Measurements from ENCODE around the gene SCAI.
"Not testable (repeated sequence)": the region's sequence is repeated elsewhere in the genome, so short reads cannot be mapped to it uniquely, and the experiment has no call there.

Gene SCAI

GRCh38 chr9:125106285-125106893 is 36.9 kb downstream of the SCAI start:
- peak; percentile 54 for DNase-seq (ENCODE audit: low read depth)

GRCh38 chr9:125103770-125104460 is 39.4 kb downstream of the SCAI start:
- DNase-seq (ENCODE audit: low read depth): no peak

DNA sequence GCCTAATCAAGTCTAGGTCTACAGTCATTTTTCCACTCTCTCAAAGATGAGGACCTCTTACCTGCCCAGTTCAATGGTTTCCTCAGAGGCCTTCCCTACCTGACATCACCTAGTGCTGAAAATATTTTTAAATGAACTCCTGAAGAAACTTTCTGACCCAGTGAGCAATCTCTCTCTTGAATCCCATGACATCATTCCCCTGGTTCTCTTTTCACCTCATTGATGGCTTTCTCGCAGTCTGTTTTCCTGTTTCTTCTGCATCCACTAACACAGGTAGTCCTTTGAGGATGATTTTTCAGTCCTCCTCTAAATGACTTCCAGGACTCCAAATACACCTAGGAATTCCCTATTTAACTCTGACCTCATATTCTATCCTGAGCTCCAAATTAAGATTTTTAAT is 40.3 kb downstream of the SCAI start:
- no peak for DNase-seq (ENCODE audit: low read depth)

GRCh38 chr9:125100822-125101221 is 42.5 kb downstream of the SCAI start:
- no peak for DNase-seq (ENCODE audit: low read depth)

DNA sequence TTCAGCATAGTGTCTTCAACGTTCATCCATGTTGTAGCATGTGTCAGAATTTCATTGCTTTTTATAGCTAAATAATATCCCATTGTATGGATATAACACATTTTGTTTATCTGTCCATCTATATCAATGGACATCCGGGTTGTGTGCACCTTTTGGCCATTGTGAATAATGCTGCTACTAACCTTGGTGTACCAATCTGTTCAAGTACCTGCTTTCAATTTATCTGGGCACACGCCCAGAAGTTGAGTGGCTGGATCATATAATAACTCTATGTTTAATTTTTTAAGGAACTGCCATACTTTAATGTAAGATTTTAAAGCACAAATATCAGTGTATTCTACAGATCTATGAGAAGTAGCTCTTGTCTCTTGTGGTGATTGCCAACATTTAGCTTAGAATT is 43.5 kb downstream of the SCAI start:
- no peak for DNase-seq (ENCODE audit: low read depth)

DNA sequence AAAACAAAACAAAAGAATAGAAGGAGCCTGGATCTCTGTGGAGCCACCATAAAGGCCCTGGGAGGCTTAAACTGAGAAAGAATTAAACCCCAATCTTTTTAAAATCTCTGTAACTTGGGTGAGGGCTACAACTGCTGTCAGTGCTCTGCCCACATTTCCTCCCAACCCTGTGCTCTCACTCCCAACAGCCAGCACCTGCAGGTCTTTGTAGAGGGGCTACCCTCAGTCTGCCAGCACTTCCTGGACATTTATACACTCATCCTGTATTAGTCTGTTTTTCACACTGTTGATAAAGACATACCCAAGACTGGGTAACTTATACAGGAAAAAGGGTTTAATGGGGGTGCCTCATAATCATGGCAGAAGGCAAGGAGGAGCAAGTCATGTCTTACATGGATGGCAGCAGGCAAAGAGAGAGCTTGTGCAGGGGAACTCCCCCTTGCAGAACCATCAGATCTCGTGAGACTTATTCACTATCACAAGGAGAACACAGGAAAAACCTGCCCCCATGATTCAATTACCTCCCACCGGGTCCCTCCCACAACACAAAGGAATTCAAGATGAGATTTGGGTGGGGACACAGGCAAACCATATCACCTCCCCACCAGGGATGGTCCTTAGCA is 47.4 kb downstream of the SCAI start:
- no peak for DNase-seq (ENCODE audit: low read depth)

GRCh38 chr9:125091121-125091520 is 52.2 kb downstream of the SCAI start:
- no peak for DNase-seq (ENCODE audit: low read depth)

GRCh38 chr9:125089331-125089730 is 54.0 kb downstream of the SCAI start:
- DNase-seq (ENCODE audit: low read depth): no peak

- no peak for DNase-seq (ENCODE audit: low read depth)
Measured at GRCh38 chr9:125088752-125089151, 54.6 kb downstream of the SCAI start.

DNA sequence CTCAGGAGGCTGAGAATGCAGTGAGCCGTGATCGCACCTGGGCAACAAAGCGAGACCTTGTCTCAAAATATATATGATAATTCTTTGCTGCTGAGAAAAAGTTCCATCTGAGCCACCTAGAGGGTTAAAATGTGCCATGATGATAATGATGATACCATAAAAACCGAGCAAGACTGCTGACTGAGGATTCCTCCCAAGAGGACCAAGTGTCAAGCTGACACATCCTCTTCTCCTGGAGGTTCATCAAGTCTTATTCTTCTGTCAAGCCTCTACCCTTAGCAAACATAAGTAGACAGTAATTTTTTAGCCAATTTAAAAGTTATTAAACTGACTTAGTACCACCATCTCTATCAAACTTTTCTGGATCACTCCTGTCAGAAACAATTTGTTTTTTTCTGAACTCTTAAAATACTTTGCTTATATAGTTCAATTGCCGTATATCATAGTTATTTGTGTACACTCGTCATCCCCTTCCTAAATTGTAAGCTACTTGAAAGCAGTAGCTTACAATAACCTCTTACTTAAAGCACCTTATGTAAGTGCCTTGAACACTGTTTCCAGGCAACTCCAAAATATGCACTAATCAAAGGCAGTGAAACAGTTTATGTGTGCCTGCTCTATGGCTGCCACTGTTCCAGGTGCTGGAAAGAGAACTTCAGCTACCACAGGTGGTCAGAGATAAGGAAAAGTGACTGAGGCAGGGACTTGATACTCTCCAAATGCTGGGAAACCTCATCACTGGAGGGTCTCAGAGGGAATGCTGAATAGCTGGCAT is 57.4 kb downstream of the SCAI start:
- no peak for DNase-seq (ENCODE audit: low read depth)

DNA sequence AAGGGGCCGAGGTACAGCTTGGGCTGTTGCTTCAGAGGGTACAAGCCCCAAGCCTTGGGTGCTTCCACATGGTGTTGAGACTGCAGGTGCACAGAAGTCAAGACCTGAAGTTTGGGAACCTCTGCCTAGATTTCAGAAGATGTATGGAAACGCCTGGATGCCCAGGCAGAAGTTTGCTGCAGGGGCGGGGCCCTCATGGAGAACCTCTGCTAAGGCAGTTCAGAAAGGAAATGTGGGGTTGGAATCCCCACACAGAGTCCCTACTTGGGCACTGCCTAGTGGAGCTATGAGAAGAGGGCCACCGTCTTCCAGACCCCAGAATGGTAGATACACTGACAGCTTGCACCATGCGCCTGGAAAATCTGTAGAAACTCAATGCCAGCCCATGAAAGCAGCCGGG is 61.1 kb downstream of the SCAI start:
- DNase-seq (ENCODE audit: low read depth): not testable (repeated sequence)

GRCh38 chr9:125080797-125081196 is 62.5 kb downstream of the SCAI start:
- not testable (repeated sequence) for DNase-seq (ENCODE audit: low read depth)

DNA sequence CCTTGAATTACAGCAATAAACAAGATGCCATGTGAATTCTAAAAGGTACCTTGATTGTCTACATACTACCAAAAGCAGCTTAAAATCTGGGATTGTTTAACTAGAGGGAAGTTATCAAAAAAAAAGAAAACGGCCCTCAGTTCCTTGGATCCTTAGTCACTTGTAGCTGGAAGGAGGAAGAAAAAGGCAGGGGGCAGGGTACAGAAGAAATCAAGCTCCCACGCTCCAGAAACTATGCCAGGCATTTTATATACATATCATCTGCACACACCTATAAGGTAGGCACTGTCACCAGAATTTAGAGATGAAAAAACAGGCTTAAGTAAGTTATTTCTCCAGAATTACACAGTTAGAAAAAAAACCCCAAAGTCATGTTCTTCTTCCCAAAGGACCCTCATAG is 63.4 kb downstream of the SCAI start:
- DNase-seq (ENCODE audit: low read depth): no peak

GRCh38 chr9:125075997-125076396 is 67.3 kb downstream of the SCAI start:
- no peak for DNase-seq (ENCODE audit: low read depth)

- no peak for DNase-seq (ENCODE audit: low read depth)
Measured at GRCh38 chr9:125074976-125075375, 68.4 kb downstream of the SCAI start.

GRCh38 chr9:125066839-125067619 is 76.3 kb downstream of the SCAI start:
- DNase-seq (ENCODE audit: low read depth): peak; percentile 16

DNA sequence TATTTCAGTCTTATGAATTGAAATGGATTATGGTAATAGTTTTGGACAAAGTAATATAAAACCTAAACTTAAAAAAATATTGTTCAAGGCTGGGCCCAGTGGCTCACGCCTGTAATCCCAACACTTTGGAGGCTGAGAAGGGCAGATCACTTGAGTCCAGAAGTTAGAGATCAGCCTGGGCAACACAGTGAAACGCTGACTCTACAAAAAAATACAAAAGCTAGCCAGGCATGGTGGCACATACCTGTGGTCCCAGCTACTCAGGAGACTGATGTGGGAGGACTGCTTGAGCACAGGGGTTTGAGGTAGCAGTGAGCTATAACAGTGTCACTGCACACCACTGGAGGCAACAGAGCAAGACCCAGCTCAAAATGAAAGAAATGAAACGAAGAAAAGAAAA is 81.9 kb downstream of the SCAI start:
- DNase-seq (ENCODE audit: low read depth): no peak

DNA sequence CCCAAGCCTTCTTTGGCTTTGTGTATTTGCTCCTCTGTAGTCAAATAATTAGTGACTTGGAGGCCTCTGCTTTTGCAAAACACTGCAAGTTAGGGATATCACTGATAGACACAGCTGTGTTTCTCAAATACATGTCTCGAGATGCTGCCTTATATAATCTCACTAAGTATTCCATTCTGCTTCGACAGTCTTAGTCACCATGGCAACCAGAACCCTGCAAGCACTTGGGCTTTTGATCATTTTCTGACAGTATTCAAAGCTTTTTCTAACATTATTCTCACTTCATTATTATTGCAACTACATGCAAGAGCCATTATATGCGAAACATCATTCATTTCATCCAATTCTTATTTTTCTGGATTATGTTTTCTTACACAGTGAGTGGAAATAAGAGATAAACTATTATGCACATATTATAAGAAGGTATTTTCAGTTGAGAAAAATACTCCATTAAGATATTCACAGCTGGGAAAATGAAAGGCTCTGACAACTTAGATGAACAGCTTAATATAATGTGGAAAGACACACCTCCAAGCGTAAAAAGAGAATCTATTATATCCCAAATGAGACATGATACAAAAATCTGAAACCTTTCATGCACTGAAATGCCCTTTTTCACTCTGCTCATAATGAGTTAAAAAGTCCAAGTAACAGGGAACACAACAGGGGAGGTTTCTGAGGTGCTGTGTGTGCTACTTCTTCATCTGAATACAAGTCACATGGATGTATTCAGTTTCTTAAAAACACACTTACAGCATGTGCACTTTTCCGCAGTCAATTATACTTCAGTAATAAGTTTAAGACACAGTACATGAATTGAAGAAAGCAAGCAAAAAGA is 93.9 kb downstream of the SCAI start:
- DNase-seq (ENCODE audit: low read depth): no peak

GRCh38 chr9:125043631-125044030 is 99.7 kb downstream of the SCAI start:
- no peak for DNase-seq (ENCODE audit: low read depth)

GRCh38 chr9:125043148-125043547 is 100.2 kb downstream of the SCAI start:
- DNase-seq (ENCODE audit: low read depth): no peak

- DNase-seq (ENCODE audit: low read depth): no peak
Measured at GRCh38 chr9:125038166-125038565, 105.2 kb downstream of the SCAI start.

All from stromal cell of bone marrow (primary cell).